GM19463 (cell line): ENCODE results near the gene DECR2.
A peak's percentile ranks its signal among the peaks of the same experiment; 100 is the strongest.
"Not testable (repeated sequence)": the region's sequence is repeated elsewhere in the genome, so short reads cannot be mapped to it uniquely, and the experiment has no call there.

ENCODE experiments used
- ATAC-seq: cut with Tn5 transposase; IDR thresholded peaks from one replicate; pipeline ENCODE4 v1.9.1; 2021; ENCODE audit warnings: mild to moderate bottlenecking, moderate library complexity; ENCODE audit not compliant: unreplicated experiment

The DECR2 gene

GRCh38 chr16:398561-399339 lies 2.9 kb upstream of the DECR2 start:
- ATAC-seq, result no peak

- no peak for ATAC-seq
Observed at GRCh38 chr16:399340-400019, 2.2 kb upstream of the DECR2 start.

GRCh38 chr16:400061-400591 lies 1.6 kb upstream of the DECR2 start:
- no peak for ATAC-seq

- no peak for ATAC-seq
Observed at GRCh38 chr16:404971-405486, 3.3 kb downstream of the DECR2 start.

- no peak for ATAC-seq
Observed at GRCh38 chr16:405548-406506, 4.1 kb downstream of the DECR2 start.

GRCh38 chr16:407253-407652 lies 5.6 kb downstream of the DECR2 start:
- ATAC-seq, result no peak

- no peak for ATAC-seq
Observed at GRCh38 chr16:410516-411178, 9.0 kb downstream of the DECR2 start.

GRCh38 chr16:411576-412265 lies 10.0 kb downstream of the DECR2 start:
- ATAC-seq, result no peak

- ATAC-seq, result no peak
Observed at GRCh38 chr16:414395-415169, 12.9 kb downstream of the DECR2 start.

- ATAC-seq, result not testable (repeated sequence)
Observed at GRCh38 chr16:415170-415498, 13.4 kb downstream of the DECR2 start.

DNA sequence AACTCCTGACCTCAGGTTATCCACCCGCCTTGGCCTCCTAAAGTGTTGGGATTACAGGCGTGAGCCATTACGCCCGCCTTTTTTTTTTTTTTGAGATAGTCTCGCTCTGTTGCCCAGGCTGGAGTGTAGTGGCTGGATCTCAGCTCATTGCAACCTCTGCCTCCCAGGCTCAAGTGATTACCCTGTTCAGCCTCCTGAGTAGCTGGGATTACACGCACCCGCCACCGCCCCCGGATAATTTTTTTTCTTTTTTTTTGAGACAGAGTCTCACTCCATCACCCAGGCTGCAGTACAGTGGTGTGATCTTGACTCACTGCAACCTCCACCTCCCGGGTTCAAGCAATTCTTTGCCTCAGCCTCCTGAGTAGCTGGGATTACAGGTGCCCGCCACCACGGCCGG lies 20.5 kb downstream of the DECR2 start:
- ATAC-seq, result not testable (repeated sequence)

GRCh38 chr16:424033-424622 lies 22.4 kb downstream of the DECR2 start:
- no peak for ATAC-seq

DNA sequence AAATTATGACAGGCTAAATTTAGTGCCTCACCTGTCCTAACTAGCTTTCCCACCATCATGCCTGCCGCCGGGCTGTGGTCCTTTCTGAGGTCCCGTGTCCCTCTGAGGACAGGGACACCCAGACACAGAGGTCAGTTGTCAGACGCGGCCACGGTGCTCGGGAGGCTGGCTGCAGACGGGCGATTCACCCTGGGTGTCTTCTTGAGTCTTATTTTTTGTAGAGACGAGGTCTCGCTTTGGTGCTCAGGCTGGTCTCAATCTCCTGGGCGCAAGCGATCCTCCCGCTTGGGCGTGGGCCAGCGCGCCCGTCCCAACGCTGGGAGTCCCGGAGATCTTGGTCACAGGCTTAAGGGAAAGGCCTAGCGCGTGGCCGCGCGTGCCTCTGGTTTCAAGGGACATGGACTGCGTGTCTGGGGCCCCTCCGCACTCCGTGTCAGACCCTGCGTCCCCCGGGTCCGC lies 23.0 kb downstream of the DECR2 start:
- ATAC-seq, result no peak

GRCh38 chr16:425082-425718 lies 23.5 kb downstream of the DECR2 start, which contains the start of gene RAB11FIP3:
Gene RAB11FIP3, plus strand, starts transcription at chr16:425649. Its CDS starts 358 bp downstream, at chr16:426007.
- peak; percentile 86 for ATAC-seq

DNA sequence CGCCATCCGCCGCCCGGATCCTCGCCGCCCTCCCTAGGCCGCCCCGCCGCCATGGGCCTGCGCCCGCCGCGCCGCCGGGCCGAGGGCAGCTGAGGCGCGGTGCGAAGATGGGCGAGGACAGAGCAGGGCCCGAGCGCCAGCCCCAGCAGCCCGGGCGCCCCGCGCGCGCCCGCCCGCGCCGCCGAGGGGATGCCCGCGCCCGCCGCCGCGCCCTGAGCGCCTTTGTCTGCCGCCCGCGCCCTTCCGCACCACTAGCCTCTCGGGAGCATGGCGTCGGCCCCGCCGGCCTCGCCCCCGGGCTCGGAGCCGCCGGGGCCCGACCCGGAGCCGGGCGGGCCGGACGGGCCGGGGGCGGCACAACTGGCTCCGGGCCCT lies 24.0 kb downstream of the DECR2 start:
- peak; percentile 35 for ATAC-seq

GRCh38 chr16:426115-426905 lies 24.6 kb downstream of the DECR2 start:
- no peak for ATAC-seq

DNA sequence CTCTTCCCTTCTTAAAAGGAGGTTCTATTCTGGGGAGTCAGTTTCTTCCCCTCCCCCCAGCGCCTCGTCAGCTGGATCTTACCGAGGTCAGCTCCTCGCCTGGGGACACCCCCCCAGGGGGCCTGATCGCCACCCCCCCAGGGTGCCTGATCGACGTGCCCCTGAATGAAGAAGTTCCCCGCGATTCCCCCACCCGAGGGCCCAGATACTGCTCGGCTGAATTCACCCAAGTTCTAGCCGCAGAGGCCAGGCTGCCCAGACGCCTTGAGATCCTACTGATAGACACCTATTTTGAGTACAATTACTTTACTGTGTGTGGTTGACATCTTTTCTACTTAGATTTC lies 25.2 kb downstream of the DECR2 start:
- ATAC-seq, result no peak
